OCI-LY3 (cell line): ENCODE data around the gene DAB1.

ENCODE experiments used
- H2AFZ ChIP-seq: fragments of 200-600, 300-600 bp; shearing (Covaris generic); 2 replicates; pipeline ENCODE4 v1.6.0; 2014; ENCODE audit warnings: antibody characterized with exemption, low read depth, low read length
- H3K27ac ChIP-seq: fragments of 200-600, 300-600 bp; sonication (generic); 2 replicates; pipeline ENCODE4 v1.5.1; 2014; ENCODE audit warnings: mild to moderate bottlenecking, low read length, moderate library complexity, mixed read lengths
- H3K27me3 ChIP-seq: fragments of 200-600, 300-600 bp; sonication (generic); 2 replicates; pipeline ENCODE4 v1.6.1; 2014; ENCODE audit warnings: low read depth, low read length, mixed read lengths
- H3K36me3 ChIP-seq: fragments of 200-600, 300-600 bp; sonication (generic); replicated peaks from 2 replicates; pipeline ENCODE3; 2014; ENCODE audit warnings: low read depth, low read length, mixed read lengths
- H3K4me1 ChIP-seq: fragments of 300-600, 200-600 bp; sonication (generic); 2 replicates; pipeline ENCODE4 v1.6.1; 2014; ENCODE audit warnings: low read length, mixed read lengths
- H3K4me2 ChIP-seq: fragments of 200-600, 300-600 bp; sonication (generic); 2 replicates; pipeline ENCODE4 v1.6.1; 2014; ENCODE audit warnings: low read length, mixed read lengths
- H3K4me3 ChIP-seq: fragments of 300-600, 200-600 bp; sonication (generic); 2 replicates; pipeline ENCODE4 v1.5.1; 2014; ENCODE audit warnings: antibody characterized with exemption, mild to moderate bottlenecking, low read length, moderate library complexity
- H3K79me2 ChIP-seq: fragments of 300-600, 200-600 bp; shearing (Covaris generic); 2 replicates; pipeline ENCODE4 v1.6.1; 2014; ENCODE audit warnings: mild to moderate bottlenecking, low read length, mixed read lengths
- H3K9ac ChIP-seq: fragments of 300-600, 200-600 bp; shearing (Covaris generic); 2 replicates; pipeline ENCODE4 v1.6.0; 2014; ENCODE audit warnings: mild to moderate bottlenecking, low read length, moderate library complexity
- H3K9me3 ChIP-seq: fragments of 200-600, 300-600 bp; shearing (Covaris generic); 2 replicates; pipeline ENCODE4 v1.6.1; 2014; ENCODE audit warnings: low read length, mixed read lengths; ENCODE audit not compliant: insufficient read depth
- H4K20me1 ChIP-seq: fragments of 200-600, 300-600 bp; sonication (generic); 2 replicates; pipeline ENCODE4 v1.6.1; 2016; ENCODE audit warnings: low read length, mixed read lengths; ENCODE audit not compliant: insufficient read depth
- CTCF ChIP-seq: fragments of 200-600, 300-600 bp; sonication (generic); IDR thresholded peaks from 2 replicates; pipeline ENCODE4 v1.5.1; 2014; ENCODE audit warnings: antibody characterized with exemption, low read length, low read depth
- EZH2phosphoT487 ChIP-seq: fragments of 200-600 bp; shearing (Covaris generic); IDR thresholded peaks from 2 replicates; pipeline ENCODE4 v1.6.1; 2018; ENCODE audit warnings: antibody characterized with exemption, mixed run types, low read depth

The DAB1 gene

GRCh38 chr1:56993475-56993874 is 430.4 kb downstream of the DAB1 start:
- no peak overlapping the region for H2AFZ ChIP-seq
- no peak overlapping the region for H3K27ac ChIP-seq
- H3K79me2 ChIP-seq: no peaks in the 10 kb centered on the region
- H3K27me3 ChIP-seq: no peaks in the 10 kb centered on the region
- no peak overlapping the region for H3K4me2 ChIP-seq
- no peaks in the 10 kb centered on the region for H3K9me3 ChIP-seq
- no peaks in the 10 kb centered on the region for H3K36me3 ChIP-seq
- no peak overlapping the region for H3K4me3 ChIP-seq
- TF ChIP-seq EZH2phosphoT487 (no peak), CTCF (no peak)
- H4K20me1 ChIP-seq: no peaks in the 10 kb centered on the region
- H3K9ac ChIP-seq: no peak overlapping the region
- no peaks in the 10 kb centered on the region for H3K4me1 ChIP-seq

- TF ChIP-seq CTCF (no peak), EZH2phosphoT487 (no peak)
- Histone ChIP-seq H3K36me3 (no peaks in the 10 kb centered on the region), H3K4me1 (no peaks in the 10 kb centered on the region), H3K4me2 (no peak overlapping the region), H3K4me3 (no peak overlapping the region), H4K20me1 (no peaks in the 10 kb centered on the region), H3K27me3 (no peaks in the 10 kb centered on the region), H3K9ac (no peak overlapping the region), H3K9me3 (no peaks in the 10 kb centered on the region), H3K79me2 (no peaks in the 10 kb centered on the region), H2AFZ (no peak overlapping the region), H3K27ac (no peak overlapping the region)
These were observed 431.3 kb downstream of the DAB1 start for GRCh38 chr1:56992318-56993125.

GRCh38 chr1:56991576-56991975 is 432.3 kb downstream of the DAB1 start:
- no peaks in the 10 kb centered on the region for H3K79me2 ChIP-seq

GRCh38 chr1:56986397-56986796 is 437.5 kb downstream of the DAB1 start:
- H3K4me1 ChIP-seq: no peaks in the 10 kb centered on the region
- no peaks in the 10 kb centered on the region for H3K27me3 ChIP-seq
- no peak overlapping the region for H3K4me3 ChIP-seq
- TF ChIP-seq EZH2phosphoT487: no peak
- no peak for TF ChIP-seq CTCF
- H3K36me3 ChIP-seq: no peaks in the 10 kb centered on the region
- no peaks in the 10 kb centered on the region for H3K79me2 ChIP-seq
- H2AFZ ChIP-seq: no peak overlapping the region
- no peak overlapping the region for H3K27ac ChIP-seq
- no peaks in the 10 kb centered on the region for H4K20me1 ChIP-seq
- H3K9ac ChIP-seq: no peak overlapping the region
- H3K9me3 ChIP-seq: no peaks in the 10 kb centered on the region
- no peak overlapping the region for H3K4me2 ChIP-seq

More at GRCh38 chr1:56991576-56991975, 432.3 kb downstream of the DAB1 start:
- Histone ChIP-seq H3K9ac (no peak overlapping the region), H3K4me2 (no peak overlapping the region), H3K4me3 (no peak overlapping the region), H3K36me3 (no peaks in the 10 kb centered on the region), H2AFZ (no peak overlapping the region), H3K9me3 (no peaks in the 10 kb centered on the region), H4K20me1 (no peaks in the 10 kb centered on the region), H3K27ac (no peak overlapping the region), H3K27me3 (no peaks in the 10 kb centered on the region), H3K4me1 (no peaks in the 10 kb centered on the region)
- TF ChIP-seq CTCF: no peak
- no peak for TF ChIP-seq EZH2phosphoT487
